Iris pigment epithelial cell (primary cell): ENCODE results near the gene CDK18.
"Not testable (repeated sequence)": the region's sequence is repeated elsewhere in the genome, so short reads cannot be mapped to it uniquely, and the experiment has no call there.

ENCODE experiments used
- DNase-seq: peaks from one replicate; pipeline ENCODE4 v3.0.0-alpha.2; 2011; ENCODE audit warnings: low read depth

CDK18 gene

GRCh38 chr1:205481218-205481617, 23.3 kb upstream of the CDK18 start:
- no peak for DNase-seq

DNA sequence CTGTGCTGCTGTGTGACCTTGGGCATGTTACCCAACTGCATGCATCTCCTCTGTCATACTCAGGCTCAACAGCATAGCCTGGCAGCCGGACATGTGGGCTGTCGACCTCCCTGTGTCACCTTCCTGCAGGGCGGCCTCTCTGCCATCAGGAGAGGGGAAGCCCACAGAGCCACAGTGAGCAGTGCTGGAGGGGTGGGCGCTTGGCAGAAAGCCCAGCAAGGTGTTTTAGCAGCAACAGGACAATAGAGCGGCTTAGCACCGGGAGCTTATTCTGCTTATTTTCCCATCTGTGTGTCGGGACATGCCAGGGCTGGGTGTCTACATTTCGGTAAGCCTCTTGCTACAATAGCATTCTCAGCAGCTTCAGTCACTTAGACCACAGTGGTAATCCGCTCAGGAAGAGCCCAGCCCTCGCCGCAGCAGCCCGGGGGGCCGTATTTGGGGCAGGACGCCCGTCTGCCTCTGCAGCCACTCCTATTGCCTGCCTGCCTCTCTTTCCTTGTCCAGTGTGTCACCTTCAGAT, 22.8 kb upstream of the CDK18 start:
- DNase-seq: peak; percentile 54

GRCh38 chr1:205482587-205482986, 21.9 kb upstream of the CDK18 start:
- DNase-seq: not testable (repeated sequence)

DNA sequence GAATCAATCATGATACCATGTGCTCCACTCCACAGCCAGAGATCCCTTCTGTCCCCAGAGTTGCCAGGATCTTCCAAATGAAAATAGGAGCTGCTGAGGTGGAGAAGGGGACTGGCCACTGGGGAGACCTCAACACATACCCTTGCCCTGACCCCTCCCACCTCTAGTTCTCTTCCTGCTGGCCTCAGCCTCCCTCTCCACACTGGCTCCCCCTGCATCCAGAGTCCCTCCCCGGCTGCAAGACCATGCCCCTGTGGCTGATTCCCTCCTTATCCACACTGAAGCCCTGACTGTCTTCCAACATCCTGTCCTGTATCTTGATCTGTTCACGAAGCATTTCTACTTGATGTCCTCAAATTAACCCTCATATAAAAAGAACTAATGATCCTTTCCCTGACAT, 21.1 kb upstream of the CDK18 start:
- no peak for DNase-seq

DNA sequence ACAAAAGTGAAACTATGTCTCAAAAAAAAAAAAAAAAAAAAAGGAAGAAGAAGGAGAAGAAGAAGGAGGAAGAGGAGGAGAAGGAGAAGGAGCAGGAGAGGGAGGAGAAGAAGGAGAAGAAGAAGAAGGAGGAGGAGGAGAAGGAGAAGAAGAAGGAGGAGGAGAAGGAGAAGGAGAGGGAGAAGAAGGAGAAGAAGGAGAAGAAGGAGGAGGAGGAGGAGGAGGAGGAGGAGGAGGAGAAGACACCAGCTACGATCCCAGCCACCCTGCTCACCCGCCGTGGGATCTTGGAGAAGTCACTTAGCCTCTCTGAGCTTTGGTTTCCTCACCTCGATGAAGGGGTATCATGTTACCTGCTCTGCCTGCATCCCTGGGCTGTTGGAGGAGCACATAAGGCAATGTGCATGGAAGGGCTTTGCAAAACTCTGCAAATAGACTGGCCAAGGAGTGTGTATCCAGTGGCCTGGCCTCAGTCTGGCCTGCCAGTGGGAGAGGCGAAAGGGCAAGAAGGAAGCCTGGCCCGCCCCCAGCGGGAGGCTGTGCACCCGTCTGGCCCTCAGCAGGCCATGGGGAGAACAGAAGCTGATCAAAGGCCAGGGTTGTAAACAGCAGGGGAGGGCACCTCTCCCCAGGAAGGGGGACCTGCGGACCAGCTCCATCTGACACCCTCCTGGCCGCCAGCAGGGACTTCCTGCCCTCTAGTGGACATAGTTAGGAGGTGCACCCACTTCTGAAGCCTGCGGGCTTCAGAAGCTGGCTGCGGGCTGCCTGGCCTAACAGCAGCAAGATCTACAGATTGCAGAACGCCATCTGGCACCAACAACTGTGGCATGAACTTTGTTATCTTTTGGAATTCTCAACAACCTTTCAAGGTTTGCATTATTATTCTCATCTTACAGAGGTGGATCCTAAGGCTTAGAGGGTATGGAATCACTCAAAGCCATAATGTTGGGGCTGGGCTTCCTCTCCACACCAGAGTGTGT, 19.2 kb upstream of the CDK18 start:
- DNase-seq: peak; percentile 65

- no peak for DNase-seq
These were observed 18.2 kb upstream of the CDK18 start for GRCh38 chr1:205486258-205486657.

DNA sequence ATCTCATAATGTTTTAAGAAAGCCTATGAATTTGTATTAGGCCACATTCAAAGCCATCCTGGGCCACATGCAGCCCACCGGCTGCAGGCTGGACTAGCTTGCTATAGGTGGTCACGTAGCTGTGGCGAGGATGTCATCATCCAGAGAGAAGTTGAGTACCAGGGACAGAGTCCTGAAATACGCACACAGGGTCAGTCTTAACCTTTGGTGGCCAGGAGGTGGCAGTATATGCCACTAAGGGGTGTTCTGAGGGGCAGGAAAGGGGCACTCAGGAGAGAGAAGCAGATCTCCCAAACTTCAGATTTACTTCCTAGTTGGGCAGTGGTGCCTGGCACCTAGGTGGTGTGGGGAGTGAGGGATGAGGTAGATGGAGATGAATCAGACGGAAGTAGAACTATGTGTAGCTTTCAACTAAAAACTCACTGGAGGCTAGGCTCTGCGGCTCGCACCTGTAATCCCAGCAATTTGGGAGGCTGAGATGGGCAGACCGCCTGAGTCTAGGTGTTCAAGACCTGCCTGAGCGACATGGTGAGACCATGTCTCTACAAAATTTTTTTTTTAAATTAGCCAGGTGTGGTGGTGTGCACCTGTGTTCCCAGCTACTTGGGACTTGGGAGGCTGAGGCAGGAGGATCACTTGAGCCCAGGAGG, 16.3 kb upstream of the CDK18 start:
- peak; percentile 47 for DNase-seq

GRCh38 chr1:205491794-205492193, 12.7 kb upstream of the CDK18 start:
- no peak for DNase-seq

DNA sequence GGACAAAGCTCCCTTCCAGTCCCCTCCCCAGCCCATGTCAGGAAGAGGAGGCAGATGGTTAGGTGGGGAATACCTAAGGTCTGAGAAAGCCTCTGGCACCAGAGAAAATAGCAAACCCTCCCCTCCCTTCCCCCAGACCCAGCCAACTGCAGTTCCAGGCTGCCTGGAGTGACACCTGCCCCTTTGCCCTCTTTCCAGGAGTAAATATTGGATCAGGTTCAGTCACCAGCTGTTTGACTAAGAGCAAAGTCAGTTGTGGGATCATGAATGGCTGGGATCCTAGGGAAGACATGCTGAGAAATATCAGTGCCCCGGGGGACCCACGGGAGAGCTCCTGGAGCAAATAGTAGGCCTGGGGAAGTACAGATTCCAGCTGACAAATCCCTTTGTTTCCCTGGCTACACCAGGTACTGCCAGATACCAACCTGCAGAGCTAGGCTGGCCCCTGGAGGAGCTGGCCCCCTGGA, 12.2 kb upstream of the CDK18 start:
- no peak for DNase-seq

DNA sequence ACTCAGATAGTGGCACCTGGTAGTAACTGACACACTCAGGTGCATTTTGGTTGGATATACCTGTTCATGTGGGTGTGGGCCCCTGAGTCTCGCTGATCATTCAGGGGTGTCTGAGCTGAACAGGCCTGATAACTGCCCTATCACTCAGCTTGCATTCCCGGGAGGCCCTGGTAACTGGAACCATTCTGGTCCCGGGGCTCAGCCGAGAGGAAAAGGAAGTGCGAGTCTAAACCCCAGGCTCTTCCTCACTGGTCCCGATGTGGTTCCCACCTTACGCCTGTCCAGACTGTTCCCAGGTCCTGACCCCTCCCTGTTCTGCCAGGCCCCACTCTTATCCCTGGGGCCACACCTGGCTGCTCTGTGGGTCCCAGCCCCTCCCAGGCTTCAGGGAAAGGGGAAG, 11.7 kb upstream of the CDK18 start:
- no peak for DNase-seq

GRCh38 chr1:205493241-205494085, 11.0 kb upstream of the CDK18 start:
- peak; percentile 75 for DNase-seq

GRCh38 chr1:205494115-205494514, 10.4 kb upstream of the CDK18 start:
- no peak for DNase-seq

DNA sequence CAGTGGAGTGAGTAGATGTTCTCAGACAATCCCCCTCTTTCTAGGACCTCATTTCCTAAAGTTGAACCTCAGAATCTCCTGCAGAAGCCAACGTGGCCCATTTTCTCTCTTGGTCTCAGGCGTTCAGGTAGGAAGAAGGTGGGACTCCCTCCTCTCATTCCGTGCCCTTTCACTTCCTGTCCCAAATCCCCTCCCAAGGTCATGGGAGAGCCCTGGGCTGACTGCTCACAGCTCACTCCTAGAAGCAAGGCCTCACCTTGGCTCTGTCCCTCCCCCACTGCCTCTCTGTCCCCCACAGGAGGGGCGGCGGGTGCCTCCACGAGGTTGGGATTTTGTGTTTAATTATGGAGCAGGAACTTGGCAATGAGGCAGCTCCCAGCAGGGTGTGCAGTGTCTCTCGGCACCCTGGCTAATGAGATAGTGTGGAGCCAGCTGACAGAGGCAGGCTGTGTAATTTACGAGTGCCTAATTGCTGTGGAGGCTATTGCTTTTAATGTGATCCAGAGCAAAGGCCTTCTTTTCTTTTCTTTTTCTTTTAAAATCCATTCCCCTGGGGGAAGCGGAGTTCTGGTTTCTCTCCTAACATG, 9.1 kb upstream of the CDK18 start:
- DNase-seq: no peak

DNA sequence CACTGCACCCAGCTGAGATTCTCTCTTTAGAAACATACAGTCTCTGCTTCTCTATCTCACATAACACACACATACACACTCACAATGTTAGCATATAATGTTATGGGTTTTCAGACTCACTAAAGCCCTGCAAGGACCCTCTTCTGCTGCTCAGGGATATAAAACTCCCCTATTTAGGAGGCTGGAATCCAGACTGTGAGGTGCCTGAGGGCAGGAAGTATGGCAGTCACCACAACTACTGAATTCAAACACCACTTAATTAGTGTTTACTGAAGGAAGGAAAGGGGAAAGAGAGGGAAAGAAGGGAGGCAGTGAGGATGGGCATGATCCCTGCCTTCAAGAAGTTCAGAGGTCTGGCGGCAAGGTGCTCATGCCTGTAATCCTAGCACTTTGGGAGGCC, 7.8 kb upstream of the CDK18 start:
- no peak for DNase-seq

GRCh38 chr1:205497351-205497750, 7.1 kb upstream of the CDK18 start:
- no peak for DNase-seq

DNA sequence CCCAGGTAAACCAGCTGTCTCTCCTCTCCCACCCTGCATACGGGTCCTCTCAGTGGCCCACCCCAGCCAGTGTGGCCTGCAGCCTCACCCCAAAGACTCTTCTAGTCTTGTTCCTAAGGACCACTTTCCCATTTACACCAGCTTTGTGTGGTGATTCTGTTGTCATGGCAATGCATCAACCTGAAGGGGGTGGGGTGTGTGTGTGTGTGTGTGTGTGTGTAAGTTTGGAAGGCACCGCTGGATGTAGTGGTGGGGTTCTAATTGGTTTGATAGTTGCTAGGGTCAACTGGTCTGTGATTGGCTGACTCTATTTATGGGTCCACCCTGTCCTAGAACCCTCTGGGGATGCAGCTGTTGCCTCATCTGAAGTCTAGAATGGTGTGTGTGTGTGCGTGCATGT, 4.7 kb upstream of the CDK18 start:
- no peak for DNase-seq

DNA sequence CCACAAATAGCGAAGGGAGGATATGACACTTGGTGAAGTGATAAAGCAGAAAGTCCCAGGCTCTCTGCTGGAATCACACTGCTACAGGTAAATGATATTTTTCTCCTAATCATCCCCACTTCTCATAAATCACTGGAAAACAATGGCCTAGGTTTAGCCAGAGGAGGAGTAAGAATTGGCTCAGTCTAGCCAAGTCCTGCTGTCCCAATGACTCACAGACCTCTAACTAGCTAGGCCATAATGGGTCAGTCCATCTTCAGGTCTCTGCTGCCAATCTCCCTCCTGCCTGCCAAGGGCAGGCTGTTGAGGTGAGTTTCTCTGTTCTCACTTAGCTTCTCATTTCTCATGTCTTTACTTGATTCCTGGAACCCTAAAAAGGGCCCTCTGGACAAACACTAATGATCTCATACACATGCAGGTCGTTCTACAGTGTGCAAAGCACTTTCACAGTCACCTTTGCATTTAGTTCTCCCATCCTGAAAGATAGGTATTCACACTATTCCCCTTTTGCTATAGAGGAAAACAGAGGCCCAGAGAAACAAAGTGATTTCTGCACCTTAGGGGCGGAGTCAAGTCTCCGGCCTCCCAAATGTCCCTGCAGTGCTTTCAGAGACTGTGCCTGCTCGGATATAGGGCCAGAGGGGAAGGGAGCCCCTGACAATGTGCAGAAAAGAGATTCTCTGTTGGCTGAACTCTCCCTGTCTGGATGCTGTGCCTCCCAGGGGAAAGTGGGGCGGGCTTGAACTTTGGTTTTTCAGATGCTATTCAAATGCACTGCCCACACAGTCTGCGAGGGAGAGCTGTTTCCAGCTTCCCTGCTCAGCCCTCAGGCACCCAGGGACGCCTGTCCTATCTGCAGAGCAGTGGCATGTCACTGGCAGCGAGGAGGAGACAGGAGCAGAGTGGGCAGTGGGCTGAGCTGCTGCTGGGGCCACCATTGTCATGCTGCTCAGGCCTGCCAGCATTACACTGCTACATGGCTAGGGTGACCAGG, 3.9 kb upstream of the CDK18 start:
- no peak for DNase-seq

DNA sequence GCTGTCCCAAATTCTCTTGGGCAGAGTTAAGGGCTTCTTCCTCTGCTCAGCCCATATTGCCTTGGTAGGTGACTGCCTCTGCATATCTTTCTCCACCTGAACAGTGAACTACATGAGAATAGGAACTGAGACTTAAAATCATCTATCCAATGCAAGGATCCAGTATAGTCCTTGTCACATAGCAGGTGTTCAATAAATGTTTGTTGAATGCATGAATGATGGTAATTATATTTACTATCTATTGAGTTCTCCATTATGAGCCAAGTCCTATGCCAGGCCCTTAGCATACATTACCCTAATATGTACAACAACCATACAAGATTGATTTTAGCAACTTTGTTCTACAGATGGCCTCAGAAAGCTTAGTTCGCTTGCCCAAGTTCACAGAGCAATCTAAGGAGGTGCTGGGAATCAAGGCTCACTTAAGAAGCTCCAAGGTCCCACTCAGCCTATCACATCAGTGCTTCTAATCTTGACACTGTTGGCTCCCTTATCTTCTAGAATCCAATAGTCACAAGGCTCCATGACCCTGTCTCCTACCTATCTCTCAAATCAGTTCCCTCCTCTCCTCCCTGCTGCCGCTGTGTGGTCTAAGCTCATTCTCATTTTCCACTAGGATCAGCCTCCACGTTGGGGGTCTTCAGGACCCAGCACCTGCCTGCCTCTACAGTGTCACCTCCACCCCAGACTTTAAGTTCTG, 2.2 kb upstream of the CDK18 start:
- no peak for DNase-seq

DNA sequence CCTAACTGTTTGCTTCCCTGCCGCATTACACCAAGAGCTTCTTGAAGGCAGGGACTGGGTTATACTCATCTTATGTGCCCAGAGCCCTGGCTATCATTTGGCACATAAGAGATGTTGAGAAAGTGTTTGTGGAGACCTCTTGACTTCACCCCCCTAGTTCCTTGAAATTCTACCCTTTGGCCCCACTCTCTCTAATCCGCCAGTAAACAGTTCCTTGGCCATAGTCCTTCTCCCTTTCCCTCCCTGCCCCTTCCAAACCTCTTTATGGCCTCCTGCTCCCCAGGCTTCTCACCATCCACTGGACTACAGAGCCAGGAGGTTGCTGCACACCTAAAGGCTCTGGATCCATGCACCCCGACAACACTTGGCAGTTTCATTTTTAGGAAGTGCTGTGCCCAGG, 1.5 kb upstream of the CDK18 start:
- no peak for DNase-seq
